AG04450 (cell line): Measurements from ENCODE around the gene SLC5A10. TPM values are rescaled to one million over a fixed set of nuclear protein-coding genes. Genes with fewer than 3 reads are reported as not detected.

ENCODE experiments used
- CTCF ChIA-PET: fragments of 300-600, 350-600 bp; formaldehyde crosslinking; extraction: SDS; loops from one replicate; lab custom pipeline; 2022; ENCODE audit warnings: antibody characterized with exemption, inconsistent platforms; lab: Charles Lee
- POLR2A ChIA-PET: fragments of 350-600 bp; formaldehyde crosslinking; extraction: SDS; loops from one replicate; lab custom pipeline; 2021; ENCODE audit warnings: antibody characterized with exemption, inconsistent platforms; lab: Yijun Ruan, JAX
- DNase-seq: peaks from one replicate; pipeline ENCODE4 v3.0.0-alpha.2; 2011; ENCODE audit warnings: low read depth, low spot score
- H3K27ac ChIP-seq: one replicate; pipeline ENCODE4 v1.5.1; 2012; ENCODE audit warnings: low read depth, low read length, control low read depth
- H3K27me3 ChIP-seq: one replicate; pipeline ENCODE4 v1.6.0; 2012; ENCODE audit warnings: low read length; ENCODE audit not compliant: control insufficient read depth, insufficient read depth
- H3K4me3 ChIP-seq: 2 replicates; pipeline ENCODE4 v1.5.1; 2011; ENCODE audit warnings: mild to moderate bottlenecking, low read depth, low read length, control low read depth
- H3K9me3 ChIP-seq: 2 replicates; pipeline ENCODE4 v1.5.1; 2012; ENCODE audit warnings: low read length; ENCODE audit not compliant: control insufficient read depth, insufficient read depth
- polyA plus RNA-seq: library from polyadenylated mRNA; depleted of rRNA; stranded (reverse); fragments of >200 nt; gene quantifications from 2 replicates; pipeline ENCODE4 v1.2.3, GENCODE V29; 2011
- TF ChIP-seq, protein P1 (sequence below): IDR thresholded peaks from 2 replicates; pipeline ENCODE4 v1.5.1; 2011; ENCODE audit warnings: low read depth, low read length, control low read depth, inconsistent platforms

SLC5A10 gene
- polyA plus RNA-seq, 1 experiment, result not detected

- DNase-seq, result no peak
- Histone ChIP-seq H3K27ac (no peak overlapping the region), H3K27me3 (peaks cover 3% of the 10 kb centered on the region), H3K9me3 (no peaks in the 10 kb centered on the region; the same call in 1 of the 2 replicates), H3K4me3 (no peak overlapping the region)
- ChIA-PET CTCF (interaction anchor here (0.6 kb wide), 1 partner anchor 21 kb away, joined by 3 read pairs; no protein-coding TSS in a partner anchor), POLR2A (no interaction called here)
- TF ChIP-seq, protein P1, sequence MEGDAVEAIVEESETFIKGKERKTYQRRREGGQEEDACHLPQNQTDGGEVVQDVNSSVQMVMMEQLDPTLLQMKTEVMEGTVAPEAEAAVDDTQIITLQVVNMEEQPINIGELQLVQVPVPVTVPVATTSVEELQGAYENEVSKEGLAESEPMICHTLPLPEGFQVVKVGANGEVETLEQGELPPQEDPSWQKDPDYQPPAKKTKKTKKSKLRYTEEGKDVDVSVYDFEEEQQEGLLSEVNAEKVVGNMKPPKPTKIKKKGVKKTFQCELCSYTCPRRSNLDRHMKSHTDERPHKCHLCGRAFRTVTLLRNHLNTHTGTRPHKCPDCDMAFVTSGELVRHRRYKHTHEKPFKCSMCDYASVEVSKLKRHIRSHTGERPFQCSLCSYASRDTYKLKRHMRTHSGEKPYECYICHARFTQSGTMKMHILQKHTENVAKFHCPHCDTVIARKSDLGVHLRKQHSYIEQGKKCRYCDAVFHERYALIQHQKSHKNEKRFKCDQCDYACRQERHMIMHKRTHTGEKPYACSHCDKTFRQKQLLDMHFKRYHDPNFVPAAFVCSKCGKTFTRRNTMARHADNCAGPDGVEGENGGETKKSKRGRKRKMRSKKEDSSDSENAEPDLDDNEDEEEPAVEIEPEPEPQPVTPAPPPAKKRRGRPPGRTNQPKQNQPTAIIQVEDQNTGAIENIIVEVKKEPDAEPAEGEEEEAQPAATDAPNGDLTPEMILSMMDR, result no peak
These were observed 4.6 kb downstream of the SLC5A10 start for GRCh38 chr17:18956581-18956980.

- CTCF ChIA-PET, result no interaction called here
- H3K9me3 ChIP-seq, result no peaks in the 10 kb centered on the region; the same call in 1 of the 2 replicates
- TF ChIP-seq, protein P1, result no peak
- H3K27me3 ChIP-seq, result no peaks in the 10 kb centered on the region
- H3K27ac ChIP-seq, result no peak overlapping the region
- no peak overlapping the region for H3K4me3 ChIP-seq
- POLR2A ChIA-PET, result no interaction called here
- no peak for DNase-seq
These were observed 5.9 kb downstream of the SLC5A10 start for GRCh38 chr17:18957831-18958230.

- H3K9me3 ChIP-seq, result no peaks in the 10 kb centered on the region; the same call in 1 of the 2 replicates
- H3K4me3 ChIP-seq, result no peak overlapping the region
- ChIA-PET POLR2A (no interaction called here), CTCF (no interaction called here)
- DNase-seq, result no peak
- H3K27ac ChIP-seq, result no peak overlapping the region
- no peaks in the 10 kb centered on the region for H3K27me3 ChIP-seq
- TF ChIP-seq, protein P1, result no peak
These were observed 6.6 kb downstream of the SLC5A10 start for GRCh38 chr17:18958611-18959010.

GRCh38 chr17:18959071-18959844, 7.3 kb downstream of the SLC5A10 start:
- H3K27ac ChIP-seq, result no peak overlapping the region
- POLR2A ChIA-PET, result no interaction called here
- no peak overlapping the region for H3K4me3 ChIP-seq
- H3K27me3 ChIP-seq, result no peaks in the 10 kb centered on the region
- TF ChIP-seq, protein P1, result no peak
- DNase-seq, result no peak
- H3K9me3 ChIP-seq, result no peaks in the 10 kb centered on the region; the same call in 1 of the 2 replicates
- CTCF ChIA-PET, result interaction anchor here (0.5 kb wide), 1 partner anchor 90 kb away, joined by 3 read pairs; no protein-coding TSS in a partner anchor

DNA sequence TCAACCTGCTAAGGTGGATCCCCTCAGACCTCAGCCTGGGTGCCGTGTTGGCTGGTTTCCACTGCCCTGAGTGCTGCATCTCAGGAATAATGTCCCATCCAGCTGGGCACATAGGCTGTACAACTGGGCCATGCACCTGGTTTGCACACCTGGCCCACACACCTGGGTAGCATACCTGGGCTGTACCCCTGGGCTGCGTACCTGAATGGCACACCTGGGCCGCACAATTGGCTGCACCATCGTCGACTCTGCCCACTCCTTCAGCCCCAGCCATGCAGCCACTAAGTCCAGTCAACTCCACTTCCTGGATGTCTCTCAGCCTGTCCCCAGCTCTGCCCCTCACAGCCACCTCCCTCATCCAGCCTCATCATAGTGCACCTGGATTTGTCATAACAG, 7.9 kb downstream of the SLC5A10 start:
- H3K9me3 ChIP-seq, result no peaks in the 10 kb centered on the region; the same call in 1 of the 2 replicates
- no peak overlapping the region for H3K4me3 ChIP-seq
- POLR2A ChIA-PET, result no interaction called here
- no peak overlapping the region for H3K27ac ChIP-seq
- no peak for DNase-seq
- TF ChIP-seq, protein P1, result no peak
- CTCF ChIA-PET, result interaction anchor here (0.5 to 1.4 kb wide), 3 partner anchors 43 to 101 kb away, joined by 3 to 4 read pairs (median 3); no protein-coding TSS in a partner anchor
- H3K27me3 ChIP-seq, result no peaks in the 10 kb centered on the region
